HCT116 (cell line): Measurements from ENCODE around the gene PRSS57. TPM values are rescaled to one million over a fixed set of nuclear protein-coding genes. Genes with fewer than 3 reads are reported as not detected.

Experiments
- ATAC-seq: fragments of 200-7000 bp; cut with Tn5 transposase; 2 replicates; pipeline ENCODE4 v1.9.1; 2020; ENCODE audit warnings: mild to moderate bottlenecking, moderate library complexity
- BruUV-seq: library from RNA; stranded (reverse); fragments of 400-500 nt; replicated peaks from 2 replicates; lab custom pipeline; 2021; lab: Mats Ljungman, UMichigan
- CTCF ChIA-PET: fragments of 300-600 bp; sonication (Branson Sonifier 250); formaldehyde crosslinking; loops from one replicate; lab custom pipeline; 2021; ENCODE audit warnings: antibody characterized with exemption; lab: Charles Lee
- POLR2A ChIA-PET: fragments of 300-600, 350-600 bp; sonication (Branson Sonifier 250); formaldehyde crosslinking; loops from one replicate; lab custom pipeline; 2021; ENCODE audit warnings: antibody characterized with exemption; lab: Charles Lee
- RAD21 ChIA-PET, 2 experiments: fragments of 300-600 bp; sonication (Branson Sonifier 250); formaldehyde crosslinking; loops; one replicate each; lab custom pipeline; 2023; ENCODE audit warnings: low total read pairs in 2 of 2; ENCODE audit not compliant: uncharacterized antibody in 2 of 2, unreplicated experiment in 2 of 2, low non-redundant PET in 1 of 2; lab: Charles Lee
- DNase-seq: peaks from one replicate; pipeline ENCODE4 v3.0.0-alpha.2; 2010; ENCODE audit warnings: low read depth, low spot score
- H2AFZ ChIP-seq: fragments of 200-600 bp; shearing (Covaris generic), sonication (generic); 2 replicates; pipeline ENCODE4 v1.6.1; 2017; ENCODE audit warnings: low read depth, mixed run types, mixed read lengths, antibody characterized with exemption, low read length; ENCODE audit not compliant: poor library complexity, severe bottlenecking
- H3K27ac ChIP-seq: 2 replicates; pipeline ENCODE4 v1.5.1; 2012; ENCODE audit warnings: low read depth, low read length
- H3K27me3 ChIP-seq: fragments of 200-600 bp; sonication (generic); 2 replicates; pipeline ENCODE4 v1.6.1; 2016; ENCODE audit warnings: mixed run types, low read length, mixed read lengths; ENCODE audit not compliant: insufficient read depth
- H3K36me3 ChIP-seq, 2 experiments: fragments of 200-500 bp in 1 of 2; fragments of 200-600 bp in 1 of 2; sonication (Bioruptor generic) in 1 of 2; sonication (generic) in 1 of 2; 2 replicates each; pipeline versions ENCODE4 v1.5.1 to v1.6.1; 2014 to 2016; ENCODE audit warnings: low read length in 2 of 2, inconsistent platforms in 1 of 2, mixed read lengths in 1 of 2, mixed run types in 1 of 2; ENCODE audit not compliant: insufficient read depth in 2 of 2, control insufficient read depth in 1 of 2
- H3K4me1 ChIP-seq, 2 experiments: fragments of 200-600 bp in 1 of 2; sonication (generic) in 1 of 2; 2 replicates each; pipeline versions ENCODE4 v1.5.1 to v1.6.1; 2012 to 2017; ENCODE audit warnings: low read length in 2 of 2, inconsistent platforms in 1 of 2, mild to moderate bottlenecking in 1 of 2, mixed read lengths in 1 of 2, mixed run types in 1 of 2, moderate library complexity in 1 of 2; ENCODE audit not compliant: insufficient read depth in 2 of 2, control insufficient read depth in 1 of 2
- H3K4me2 ChIP-seq: fragments of 200-600 bp; sonication (generic); 2 replicates; pipeline ENCODE4 v1.6.1; 2017; ENCODE audit warnings: mixed run types, low read length, mixed read lengths
- H3K4me3 ChIP-seq, 2 experiments: fragments of 200-600 bp in 1 of 2; sonication (generic) in 1 of 2; replicated peaks in 1 of 2; 2 replicates each; pipeline ENCODE4 v1.5.1; 2011 to 2016; ENCODE audit warnings: low read length in 2 of 2, control low read depth in 1 of 2, low read depth in 1 of 2, mild to moderate bottlenecking in 1 of 2, mixed read lengths in 1 of 2, mixed run types in 1 of 2
- H3K79me2 ChIP-seq: fragments of 200-600 bp; sonication (generic); 2 replicates; pipeline ENCODE4 v1.6.1; 2017; ENCODE audit warnings: mild to moderate bottlenecking, mixed run types, low read length, moderate library complexity, mixed read lengths; ENCODE audit not compliant: insufficient read depth
- H3K9ac ChIP-seq: fragments of 200-600 bp; sonication (generic); 2 replicates; pipeline ENCODE4 v1.6.1; 2016; ENCODE audit warnings: low read length, mixed read lengths
- H3K9me2 ChIP-seq: fragments of 200-600 bp; sonication (generic), shearing (Covaris generic); 2 replicates; pipeline ENCODE4 v1.6.1; 2017; ENCODE audit warnings: mixed run types, mild to moderate bottlenecking, moderate library complexity; ENCODE audit not compliant: insufficient read depth
- H3K9me3 ChIP-seq, 2 experiments: fragments of 200-500 bp in 1 of 2; fragments of 200-600 bp in 1 of 2; sonication (Bioruptor generic) in 1 of 2; sonication (generic) in 1 of 2; 2 replicates each; pipeline ENCODE4 v1.6.1; 2014 to 2017; ENCODE audit warnings: low read length in 2 of 2, mixed read lengths in 2 of 2, inconsistent platforms in 1 of 2, low read depth in 1 of 2, mild to moderate bottlenecking in 1 of 2, mixed run types in 1 of 2, moderate library complexity in 1 of 2; ENCODE audit not compliant: control insufficient read depth in 1 of 2, insufficient read depth in 1 of 2
- H4K20me1 ChIP-seq: fragments of 200-600 bp; sonication (generic), shearing (Covaris generic); 2 replicates; pipeline ENCODE4 v1.6.1; 2017; ENCODE audit warnings: mixed run types, mild to moderate bottlenecking, moderate library complexity; ENCODE audit not compliant: insufficient read depth
- ATF3 ChIP-seq: IDR thresholded peaks from 2 replicates; pipeline ENCODE4 v1.6.1; 2012
- CBX3 ChIP-seq: IDR thresholded peaks from 2 replicates; pipeline ENCODE4 v1.6.1; 2012; ENCODE audit warnings: low read depth
- CTCF ChIP-seq, 3 experiments: fragments of 200-600 bp in 1 of 3; sonication (generic) in 1 of 3; IDR thresholded peaks in 2 of 3; conservative IDR thresholded peaks in 1 of 3; 2 replicates each; pipeline ENCODE4 v1.5.1; 2012 to 2017; ENCODE audit warnings: low read depth in 2 of 3, low read length in 2 of 3, antibody characterized with exemption in 1 of 3, borderline replicate concordance in 1 of 3, control low read depth in 1 of 3, mild to moderate bottlenecking in 1 of 3, mixed read lengths in 1 of 3, mixed run types in 1 of 3, moderate library complexity in 1 of 3; ENCODE audit not compliant: insufficient read depth in 1 of 3
- EGR1 ChIP-seq: IDR thresholded peaks from 2 replicates; pipeline ENCODE4 v1.6.1; 2012; ENCODE audit warnings: low read depth
- EZH2 ChIP-seq: fragments of 200-600 bp; sonication (generic); IDR thresholded peaks from 2 replicates; pipeline ENCODE4 v1.6.1; 2017; ENCODE audit warnings: antibody characterized with exemption, mixed run types
- EZH2phosphoT487 ChIP-seq: fragments of 200-600 bp; IDR thresholded peaks from 2 replicates; pipeline ENCODE4 v1.6.1; 2018; ENCODE audit warnings: antibody characterized with exemption, borderline replicate concordance
- JUND ChIP-seq: IDR thresholded peaks from 2 replicates; pipeline ENCODE4 v1.6.1; 2012
- MAX ChIP-seq: IDR thresholded peaks from 2 replicates; pipeline ENCODE4 v1.6.1; 2012
- POLR2A ChIP-seq: IDR thresholded peaks from 2 replicates; pipeline ENCODE4 v1.7.0; 2011; ENCODE audit warnings: borderline replicate concordance; ENCODE audit not compliant: insufficient read depth, insufficient read length; ENCODE audit errors: extremely low read depth
- SIN3A ChIP-seq: IDR thresholded peaks from 2 replicates; pipeline ENCODE4 v1.6.1; 2012; ENCODE audit warnings: low read depth
- SRF ChIP-seq: IDR thresholded peaks from 2 replicates; pipeline ENCODE4 v1.6.1; 2012; ENCODE audit warnings: low read depth
- ZFX ChIP-seq: fragments of 450-650 bp; IDR thresholded peaks from 2 replicates; pipeline ENCODE4 v1.6.1; 2017
- ZNF274 ChIP-seq: fragments of 200-500 bp; sonication (Bioruptor generic); IDR thresholded peaks from 2 replicates; pipeline ENCODE4 v1.6.1; 2014; ENCODE audit warnings: mild to moderate bottlenecking, low read depth, low read length, inconsistent platforms
- intact Hi-C: fragments of 100-400 bp; cut with micrococcal nuclease; formaldehyde crosslinking; loops from 2 replicates; pipeline ENCODE4 v1.10.0; 2022
- total RNA-seq: library from RNA; stranded (reverse); gene quantifications from one replicate; pipeline ENCODE4 v1.2.1, GENCODE V29; 2021; ENCODE audit not compliant: unreplicated experiment

PRSS57 gene
- total RNA-seq, 1 experiment from 2014 or later = not detected

- H3K9ac ChIP-seq = peak overlapping the region; percentile 64; the same call in 1 of the 2 replicates
- H3K4me2 ChIP-seq = peak overlapping the region; percentile 90
- peak overlapping the region; percentile 74 for H3K27ac ChIP-seq
- intact Hi-C loops = no loop called here
- no peak overlapping the region for H2AFZ ChIP-seq
- no peaks in the 10 kb centered on the region for H4K20me1 ChIP-seq
- ChIA-PET CTCF (interaction anchor here (1.6 kb wide), 1 partner anchor 303 kb away, joined by 3 read pairs; the partner anchor contains the start of gene WDR18), RAD21 (interaction anchor here in 1 of 2 experiments (1.0 kb wide), 1 partner anchor 53 kb away, joined by 3 read pairs; no protein-coding TSS in a partner anchor), POLR2A (interaction anchor here (0.7 to 1.2 kb wide), 5 partner anchors 17 to 70 kb away, joined by 3 to 10 read pairs (median 5); no protein-coding TSS in a partner anchor)
- peak; percentile 62 for ATAC-seq
- H3K36me3 ChIP-seq = no peaks in the 10 kb centered on the region; a peak in 1 of 4 replicates
- H3K79me2 ChIP-seq = peaks cover 22% of the 10 kb centered on the region; the same call in 1 of the 2 replicates
- no peak for DNase-seq
- H3K4me1 ChIP-seq = peaks cover 15 to 39% of the 10 kb centered on the region in 2 experiments
- TF ChIP-seq JUND = no peak
- TF ChIP-seq CBX3 = no peak
- TF ChIP-seq POLR2A = no peak
- no peak for TF ChIP-seq EGR1
- TF ChIP-seq, all 23 proteins: peak for 0
- Histone ChIP-seq H3K9me3 (no peaks in the 10 kb centered on the region), H3K27me3 (no peaks in the 10 kb centered on the region), H3K9me2 (no peaks in the 10 kb centered on the region), H3K4me3 (peak overlapping the region; percentile 49 to 56; a peak in 3 of 4 replicates)
- BruUV-seq = no TSS peak
Measured at GRCh38 chr19:681029-682019, 13.9 kb downstream of the PRSS57 start.

- POLR2A ChIA-PET = interaction anchor here (0.7 to 2.6 kb wide), 8 partner anchors 10 to 71 kb away, joined by 3 to 10 read pairs (median 4); no protein-coding TSS in a partner anchor
- CTCF ChIA-PET = interaction anchor here (1.6 kb wide), 1 partner anchor 303 kb away, joined by 3 read pairs; the partner anchor contains the start of gene WDR18
- Histone ChIP-seq H3K9ac (peak overlapping the region; percentile 97), H3K4me2 (peak overlapping the region; percentile 98), H3K9me3 (no peaks in the 10 kb centered on the region), H3K27me3 (no peaks in the 10 kb centered on the region), H3K4me3 (peak overlapping the region; percentile 56 to 82), H3K36me3 (no peaks in the 10 kb centered on the region; a peak in 1 of 4 replicates), H3K79me2 (peaks cover 22% of the 10 kb centered on the region; the same call in 1 of the 2 replicates), H3K27ac (peak overlapping the region; percentile 99), H3K9me2 (no peaks in the 10 kb centered on the region), H4K20me1 (no peaks in the 10 kb centered on the region), H2AFZ (no peak overlapping the region), H3K4me1 (peaks cover 21 to 45% of the 10 kb centered on the region in 2 experiments)
- intact Hi-C loops = loop anchor here (1.0 kb wide), 1 partner anchor 23 kb away; no protein-coding TSS in a partner anchor
- ATAC-seq = peak; percentile 74
- RAD21 ChIA-PET = interaction anchor here (0.6 to 1.0 kb wide), 2 partner anchors 17 to 54 kb away, joined by 3 to 5 read pairs; partner anchors contain the start of gene RNF126 (in 1 of the 2)
- no TSS peak for BruUV-seq
- peak; percentile 93 for DNase-seq
- TF ChIP-seq ZNF274 (no peak), EGR1 (peak; percentile 57; the same call in 1 of the 2 replicates), ZFX (no peak; the same call in 1 of the 2 replicates), MAX (peak; percentile 35; the same call in 1 of the 2 replicates), JUND (no peak), POLR2A (peak; percentile 64), SIN3A (no peak; the same call in 1 of the 2 replicates), EZH2phosphoT487 (no peak), EZH2 (no peak), CBX3 (no peak), ATF3 (no peak), CTCF (IDR thresholded peaks at IDR 0.05 in 2 of 3, conservative IDR thresholded peaks at IDR 0.05 in 1 of 3; ENCODE audit: borderline replicate concordance in 1 of 3, insufficient read depth in 1 of 3, low read depth in 2 of 3, low read length in 2 of 3) (peak in 2 of 3 experiments; percentile 33 to 35; a peak in 4 of 6 replicates), SRF (no peak)
Measured at GRCh38 chr19:680287-681028, 14.8 kb downstream of the PRSS57 start.
